ENCODE data around the gene GABARAP. TPM values are rescaled to one million over a fixed set of nuclear protein-coding genes. Genes with fewer than 3 reads are reported as not detected.
"Not testable (repeated sequence)": the region's sequence is repeated elsewhere in the genome, so short reads cannot be mapped to it uniquely, and the experiment has no call there.

Gene GABARAP
- polyA plus RNA-seq, 1 experiment = 984 TPM

- TF ChIP-seq CTCF (IDR thresholded peaks at IDR 0.05; ENCODE audit: low read depth, low read length) = no peak
- Histone ChIP-seq H3K27ac (ENCODE audit: low read depth, low read length) (no peak overlapping the region), H3K27me3 (ENCODE audit: control insufficient read depth, insufficient read depth, low read length) (no peaks in the 10 kb centered on the region), H3K4me3 (ENCODE audit: low read depth, low read length) (0 out of 2 replicates have a peak overlapping the region, but pooled peaks have one; percentile 17), H3K9me3 (ENCODE audit: control insufficient read depth, insufficient read depth, low read length) (no peaks in the 10 kb centered on the region; the same call in 1 of the 2 replicates)
- ChIA-PET POLR2A (no interaction called here), CTCF (interaction anchor here (0.6 to 1.2 kb wide), 4 partner anchors 27 to 1248 kb away, joined by 3 to 4 read pairs (median 4); no protein-coding TSS in a partner anchor)
- no peak for DNase-seq (ENCODE audit: low read depth, low spot score)
These were observed 7.0 kb upstream of the GABARAP start for GRCh38 chr17:7249214-7249613.

- no peaks in the 10 kb centered on the region; the same call in 1 of the 2 replicates for H3K9me3 ChIP-seq (ENCODE audit: control insufficient read depth, insufficient read depth, low read length)
- no peak overlapping the region for H3K4me3 ChIP-seq (ENCODE audit: low read depth, low read length)
- no peaks in the 10 kb centered on the region for H3K27me3 ChIP-seq (ENCODE audit: control insufficient read depth, insufficient read depth, low read length)
- no peak overlapping the region for H3K27ac ChIP-seq (ENCODE audit: low read depth, low read length)
- TF ChIP-seq CTCF (IDR thresholded peaks at IDR 0.05; ENCODE audit: low read depth, low read length) = no peak
- no peak for DNase-seq (ENCODE audit: low read depth, low spot score)
- ChIA-PET POLR2A (no interaction called here), CTCF (no interaction called here)
These were observed 6.5 kb upstream of the GABARAP start for GRCh38 chr17:7248796-7249195.

GRCh38 chr17:7246779-7247178 is 4.5 kb upstream of the GABARAP start:
- Histone ChIP-seq H3K9me3 (ENCODE audit: control insufficient read depth, insufficient read depth, low read length) (peaks cover 3% of the 10 kb centered on the region; the same call in 1 of the 2 replicates), H3K4me3 (ENCODE audit: low read depth, low read length) (no peak overlapping the region), H3K27me3 (ENCODE audit: control insufficient read depth, insufficient read depth, low read length) (no peaks in the 10 kb centered on the region), H3K27ac (ENCODE audit: low read depth, low read length) (no peak overlapping the region)
- ChIA-PET CTCF (no interaction called here), POLR2A (no interaction called here)
- DNase-seq (ENCODE audit: low read depth, low spot score) = no peak
- no peak for TF ChIP-seq CTCF (IDR thresholded peaks at IDR 0.05; ENCODE audit: low read depth, low read length)

- H3K9me3 ChIP-seq (ENCODE audit: control insufficient read depth, insufficient read depth, low read length); CTCF ChIA-PET; H3K27ac ChIP-seq (ENCODE audit: low read depth, low read length); H3K4me3 ChIP-seq (ENCODE audit: low read depth, low read length); DNase-seq (ENCODE audit: low read depth, low spot score); H3K27me3 ChIP-seq (ENCODE audit: control insufficient read depth, insufficient read depth, low read length): not testable (repeated sequence)
- POLR2A ChIA-PET = interaction anchor here (1.0 to 2.9 kb wide), 2 partner anchors 23 to 52 kb away, joined by 3 to 12 read pairs; partner anchors contain the start of genes ACADVL and DLG4
These were observed 1.6 kb upstream of the GABARAP start for GRCh38 chr17:7243838-7244237.

GRCh38 chr17:7243453-7243729 is 1.1 kb upstream of the GABARAP start:
- no peak for DNase-seq (ENCODE audit: low read depth, low spot score)
- H3K27me3 ChIP-seq (ENCODE audit: control insufficient read depth, insufficient read depth, low read length) = no peaks in the 10 kb centered on the region
- ChIA-PET POLR2A (interaction anchor here (1.0 to 2.9 kb wide), 4 partner anchors 8 to 53 kb away, joined by 3 to 18 read pairs (median 8); partner anchors contain the start of genes ACADVL, CTDNEP1, DLG4 and ELP5), CTCF (interaction anchor here (1.4 kb wide), 1 partner anchor 62 kb away, joined by 3 read pairs; no protein-coding TSS in a partner anchor)
- H3K9me3 ChIP-seq (ENCODE audit: control insufficient read depth, insufficient read depth, low read length) = peaks cover 3% of the 10 kb centered on the region; the same call in 1 of the 2 replicates
- peak overlapping the region; percentile 94 for H3K27ac ChIP-seq (ENCODE audit: low read depth, low read length)
- TF ChIP-seq CTCF (IDR thresholded peaks at IDR 0.05; ENCODE audit: low read depth, low read length) = no peak
- peak overlapping the region; percentile 97 for H3K4me3 ChIP-seq (ENCODE audit: low read depth, low read length)
